Stimulated activated CD4-positive, alpha-beta T cell treated with anti-CD3 and anti-CD28 coated beads, Interleukin-2, amount 100 ng/mL, for 4 hours (primary cell): Measurements from ENCODE around the gene CCNB1.
"Not testable (repeated sequence)": the region's sequence is repeated elsewhere in the genome, so short reads cannot be mapped to it uniquely, and the experiment has no call there.

Source experiments
- DNase-seq: peaks from one replicate; pipeline ENCODE4 v3.0.0-alpha.2; 2020; ENCODE audit warnings: low read depth

CCNB1 gene

DNA sequence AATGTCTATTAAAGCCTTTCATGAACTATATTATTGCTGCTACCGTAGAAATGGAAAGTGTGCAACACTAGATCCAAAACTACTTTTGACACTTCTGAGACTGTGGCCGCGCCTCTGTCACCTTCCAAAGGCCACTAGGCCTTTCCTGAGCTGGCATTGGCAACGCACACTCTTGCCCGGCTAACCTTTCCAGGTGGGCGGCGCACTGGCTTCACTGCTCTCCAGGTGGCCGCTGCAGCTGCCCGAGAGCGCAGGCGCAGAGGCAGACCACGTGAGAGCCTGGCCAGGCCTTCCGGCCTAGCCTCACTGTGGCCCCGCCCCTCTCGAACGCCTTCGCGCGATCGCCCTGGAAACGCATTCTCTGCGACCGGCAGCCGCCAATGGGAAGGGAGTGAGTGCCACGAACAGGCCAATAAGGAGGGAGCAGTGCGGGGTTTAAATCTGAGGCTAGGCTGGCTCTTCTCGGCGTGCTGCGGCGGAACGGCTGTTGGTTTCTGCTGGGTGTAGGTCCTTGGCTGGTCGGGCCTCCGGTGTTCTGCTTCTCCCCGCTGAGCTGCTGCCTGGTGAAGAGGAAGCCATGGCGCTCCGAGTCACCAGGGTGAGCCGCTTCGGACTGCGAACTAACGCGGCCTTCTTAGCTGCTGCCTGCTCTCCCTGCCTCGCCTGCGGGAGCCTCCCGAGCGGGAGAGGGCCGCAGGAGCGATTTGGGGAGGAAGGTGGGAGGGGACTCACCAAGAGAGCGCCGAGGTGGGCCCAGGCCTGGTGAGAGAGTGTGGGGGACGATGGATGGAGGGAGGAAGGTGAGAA lies at the start of gene CCNB1:
CCNB1 (plus strand) TSS at position 465 of the 807 bp plus-strand sequence; CDS start at position 578, 113 bp downstream.
- peak; percentile 95 for DNase-seq

DNA sequence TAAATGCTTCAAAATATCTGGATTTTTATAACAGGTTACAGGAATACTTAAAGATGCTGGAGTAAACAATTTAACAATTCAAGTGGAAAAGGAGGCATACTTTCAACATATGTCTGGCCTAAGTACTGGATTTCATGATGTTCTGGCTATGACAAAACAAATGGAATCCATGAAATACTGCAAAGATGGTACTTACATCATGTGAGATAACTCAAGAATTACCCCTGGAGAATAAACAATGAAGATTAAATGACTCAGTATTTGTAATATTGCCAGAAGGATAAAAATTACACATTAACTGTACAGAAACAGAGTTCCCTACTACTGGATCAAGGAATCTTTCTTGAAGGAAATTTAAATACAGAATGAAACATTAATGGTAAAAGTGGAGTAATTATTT lies 37.5 kb upstream of the CCNB1 start:
- no peak for DNase-seq

DNA sequence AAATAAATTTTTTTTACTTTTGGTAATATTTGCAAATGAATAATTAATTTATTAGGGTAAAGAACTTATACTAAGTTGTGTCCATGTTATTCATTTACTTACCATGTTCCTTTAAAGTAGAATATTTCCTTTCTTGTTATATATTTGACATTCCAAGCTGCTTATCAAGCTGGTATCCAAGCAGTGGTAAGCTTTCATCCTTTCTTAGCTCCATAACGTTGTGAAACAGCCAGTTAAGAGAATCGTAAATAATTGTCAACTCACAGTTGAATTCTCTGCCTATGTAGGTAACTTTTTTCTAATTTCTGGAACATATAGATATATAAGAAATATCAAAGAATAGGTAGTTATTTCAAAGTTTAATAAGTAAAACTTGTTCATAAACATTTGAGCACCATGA lies 36.7 kb upstream of the CCNB1 start:
- DNase-seq: no peak

DNA sequence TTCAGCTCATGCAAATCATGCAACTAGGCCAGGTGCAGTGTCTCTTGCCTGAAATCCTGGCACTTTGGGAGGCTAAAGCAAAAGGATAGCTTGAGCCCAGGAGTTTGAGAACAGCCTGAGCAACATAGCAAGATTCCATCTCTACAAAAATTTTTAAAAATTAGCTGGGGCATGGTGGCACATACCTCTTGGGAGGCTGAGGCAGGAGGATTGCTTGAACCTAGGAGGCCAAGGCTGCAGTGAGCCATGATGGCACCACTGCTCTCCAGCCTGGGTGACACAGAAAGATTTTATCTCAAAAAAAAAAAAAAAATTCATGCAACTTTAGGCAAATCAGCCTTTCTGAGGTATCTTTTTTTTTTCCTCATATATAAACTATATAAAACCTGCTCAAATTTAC lies 35.6 kb upstream of the CCNB1 start:
- no peak for DNase-seq

DNA sequence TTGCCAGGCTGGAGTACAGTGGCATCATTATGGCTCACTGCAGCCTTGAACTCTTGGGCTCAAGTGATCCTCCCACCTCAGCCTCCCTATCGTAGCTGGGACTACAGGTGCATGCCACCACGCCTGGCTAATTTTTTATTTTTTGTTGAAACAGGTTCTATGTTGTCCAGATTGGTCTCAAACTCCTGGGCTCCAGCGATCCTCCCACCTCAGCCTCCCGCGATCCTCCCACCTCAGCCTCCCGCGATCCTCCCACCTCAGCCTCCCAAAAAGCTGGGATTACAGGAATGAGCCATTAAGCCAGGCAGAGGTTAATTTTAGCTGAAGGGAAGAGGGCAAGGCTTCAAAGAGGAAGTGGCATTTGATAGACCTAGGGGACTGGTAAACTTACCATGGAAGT lies 32.8 kb upstream of the CCNB1 start:
- DNase-seq: no peak

DNA sequence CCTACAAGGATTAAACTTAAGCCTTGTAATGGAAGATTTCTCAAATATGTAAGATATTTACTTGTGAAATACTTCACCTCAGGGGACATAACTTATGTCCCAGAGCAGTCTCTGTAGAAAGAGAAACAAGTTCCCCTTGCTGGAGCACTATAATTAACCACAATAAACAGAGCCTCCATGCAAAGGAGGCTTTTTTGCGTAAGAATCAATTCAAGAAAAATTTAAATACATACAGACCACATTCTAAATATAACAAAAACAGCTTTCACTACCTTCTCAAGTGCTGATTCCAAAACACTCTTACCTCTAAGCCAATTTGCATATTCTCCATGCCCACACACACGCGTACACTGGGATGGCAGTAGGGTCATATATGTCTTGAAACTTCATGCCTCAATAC lies 30.7 kb upstream of the CCNB1 start:
- DNase-seq: no peak

DNA sequence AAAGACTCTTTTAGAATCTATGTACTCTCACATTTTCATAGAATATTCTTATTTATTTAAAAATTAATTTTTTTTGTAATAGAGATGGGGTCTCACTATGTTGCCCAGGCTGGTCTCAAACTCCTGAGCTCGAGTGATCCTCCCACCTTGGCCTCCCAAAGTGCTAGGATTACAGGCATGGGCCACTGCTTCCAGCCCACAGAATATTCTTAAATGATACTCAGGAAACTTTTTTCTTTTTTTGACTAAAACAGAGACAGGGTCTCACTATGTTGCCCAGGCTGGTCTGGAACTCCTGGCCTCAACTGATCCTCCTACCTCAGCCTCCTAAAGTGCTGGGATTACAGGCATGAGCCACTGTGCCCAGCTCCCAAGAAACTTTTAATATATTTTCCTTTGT lies 29.7 kb upstream of the CCNB1 start:
- DNase-seq: not testable (repeated sequence)

DNA sequence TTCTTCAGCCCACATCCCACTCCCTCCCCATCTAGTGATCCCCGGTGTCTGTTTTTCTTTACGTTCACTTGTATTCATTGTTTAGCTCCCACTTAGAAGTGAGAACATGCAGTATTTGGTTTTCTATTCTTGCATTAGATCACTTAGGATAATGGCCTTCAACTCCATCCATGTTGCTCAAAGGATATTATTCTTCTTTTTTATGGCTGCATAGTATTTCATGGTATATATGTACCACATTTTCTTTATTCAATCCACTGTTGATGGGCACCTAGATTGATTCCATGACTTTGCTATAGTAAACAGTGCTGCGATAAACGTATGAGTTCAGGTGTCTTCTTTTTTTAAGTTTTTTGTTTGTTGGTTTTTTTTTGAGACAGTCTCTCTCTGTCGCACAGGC lies 29.1 kb upstream of the CCNB1 start:
- no peak for DNase-seq

DNA sequence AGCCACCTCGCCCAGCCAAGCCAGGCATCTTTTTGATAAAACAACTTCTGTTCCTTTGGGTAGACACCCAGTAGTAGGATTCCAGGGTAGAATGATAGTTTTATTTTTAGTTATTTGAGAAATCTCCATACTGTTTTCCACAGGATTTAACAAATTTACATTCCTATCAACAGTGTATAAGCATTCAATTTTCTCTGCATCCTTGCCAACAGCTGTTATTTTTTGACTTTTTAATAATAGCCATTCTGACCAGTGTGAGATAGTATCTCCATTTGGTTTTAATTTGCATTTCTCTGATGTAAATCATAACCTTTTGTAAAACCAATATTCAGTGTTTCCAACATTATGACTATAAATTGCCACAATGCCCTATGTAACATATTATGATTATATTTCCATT lies 28.2 kb upstream of the CCNB1 start:
- DNase-seq: no peak

DNA sequence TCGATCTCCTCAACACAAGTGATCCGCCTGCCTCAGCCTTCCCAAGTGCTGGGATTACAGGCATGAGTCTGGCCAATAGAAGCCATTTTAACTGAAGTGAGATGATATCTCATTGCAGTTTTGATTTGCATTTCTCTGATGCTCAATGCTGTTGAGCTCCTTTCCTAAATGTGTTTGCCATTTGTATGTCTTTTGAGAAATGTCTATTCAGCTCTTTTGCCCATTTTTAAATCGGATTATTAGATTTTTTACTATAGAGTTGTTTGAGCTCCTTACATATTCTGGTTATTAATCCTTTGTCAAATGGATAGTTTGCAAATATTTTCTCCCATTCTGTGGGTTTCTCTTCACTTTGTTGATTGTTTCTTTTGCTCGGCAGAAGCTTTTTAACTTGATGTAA lies 26.7 kb upstream of the CCNB1 start:
- DNase-seq: not testable (repeated sequence)

DNA sequence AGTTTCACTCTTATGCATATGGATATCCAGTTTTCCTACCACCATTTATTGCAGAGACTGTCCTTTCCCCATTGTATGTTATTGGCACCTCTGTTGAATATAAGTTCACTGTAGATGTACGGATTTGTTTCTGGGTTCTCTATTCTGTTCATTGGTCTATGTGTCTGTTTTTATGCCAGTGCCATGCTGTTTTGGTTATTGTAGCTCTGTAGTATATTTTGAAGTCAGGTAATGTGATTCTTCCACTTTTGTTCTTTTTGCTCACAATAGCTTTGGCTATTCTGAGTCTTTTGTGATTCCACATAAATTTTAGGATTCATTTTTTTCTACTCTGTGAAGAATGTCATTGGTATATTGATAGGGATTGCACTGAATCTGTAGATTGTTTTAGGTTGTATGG lies 26.1 kb upstream of the CCNB1 start:
- no peak for DNase-seq

DNA sequence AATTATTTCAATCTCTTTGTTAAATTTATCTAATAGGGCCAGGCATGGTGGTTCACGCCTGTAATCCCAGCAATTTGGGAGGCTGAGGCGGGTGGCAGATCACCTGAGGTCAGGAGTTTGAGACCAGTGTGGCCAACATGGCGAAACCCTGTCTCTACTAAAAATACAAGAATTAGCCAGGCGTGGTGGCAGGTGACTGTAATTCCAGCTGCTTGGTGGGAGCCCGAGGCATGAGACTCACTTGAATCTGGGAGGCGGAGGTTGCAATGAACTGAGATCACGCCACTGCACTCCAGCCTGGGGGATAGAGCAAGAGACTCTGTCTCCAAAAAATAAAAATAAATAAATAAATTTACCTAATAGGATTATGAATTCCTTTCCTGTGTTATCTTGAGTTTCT lies 18.4 kb upstream of the CCNB1 start:
- DNase-seq: not testable (repeated sequence)

DNA sequence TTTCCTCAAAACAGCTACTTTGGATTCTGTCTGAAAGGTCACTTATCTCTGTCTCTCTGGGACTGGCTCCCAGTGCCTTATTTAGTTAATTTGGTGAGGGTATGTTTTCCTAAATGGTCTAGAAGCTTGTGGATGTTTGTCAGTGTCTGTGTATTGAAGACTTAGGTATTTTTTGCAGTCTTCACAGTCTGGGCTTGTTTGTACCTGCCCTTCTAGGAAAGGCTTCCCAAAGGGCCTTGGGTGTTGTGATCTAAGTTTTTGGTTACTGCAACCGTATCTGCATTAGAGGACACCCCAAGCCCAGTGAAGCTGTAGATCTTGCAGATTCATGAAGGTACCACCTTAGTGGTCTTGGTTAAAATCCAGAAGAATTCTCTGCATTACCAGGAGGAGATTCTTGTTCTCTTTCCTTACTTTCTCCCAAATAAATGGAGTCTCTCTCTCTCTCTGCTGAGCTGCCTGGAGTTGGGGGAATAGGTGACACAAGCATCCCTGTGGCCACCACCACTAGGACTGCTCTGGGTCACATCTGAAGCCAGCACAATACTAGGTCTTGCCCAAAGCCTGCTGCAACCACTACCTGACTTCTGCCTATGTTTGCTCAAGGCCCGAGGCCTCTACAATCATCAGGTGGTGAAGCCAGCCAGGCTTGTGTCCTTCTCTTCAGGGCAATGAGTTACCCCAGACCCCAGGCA lies 17.8 kb upstream of the CCNB1 start:
- no peak for DNase-seq

DNA sequence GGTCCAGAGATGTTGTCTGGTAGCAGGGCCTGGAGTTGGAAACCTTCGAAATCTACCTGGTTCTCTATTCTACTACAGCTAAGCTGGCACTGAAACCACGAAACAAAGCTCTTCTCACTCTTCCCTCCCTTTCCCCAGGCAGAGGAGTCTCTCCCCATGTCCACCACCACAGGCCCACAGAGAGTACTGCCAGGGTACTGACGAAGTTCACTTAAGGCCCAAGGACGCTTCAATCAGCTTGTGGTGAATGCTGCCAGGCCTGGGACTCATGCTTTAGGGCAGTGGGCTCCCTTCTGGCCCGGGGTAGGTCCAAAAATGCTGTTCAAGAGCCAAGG lies 17.3 kb upstream of the CCNB1 start:
- no peak for DNase-seq

DNA sequence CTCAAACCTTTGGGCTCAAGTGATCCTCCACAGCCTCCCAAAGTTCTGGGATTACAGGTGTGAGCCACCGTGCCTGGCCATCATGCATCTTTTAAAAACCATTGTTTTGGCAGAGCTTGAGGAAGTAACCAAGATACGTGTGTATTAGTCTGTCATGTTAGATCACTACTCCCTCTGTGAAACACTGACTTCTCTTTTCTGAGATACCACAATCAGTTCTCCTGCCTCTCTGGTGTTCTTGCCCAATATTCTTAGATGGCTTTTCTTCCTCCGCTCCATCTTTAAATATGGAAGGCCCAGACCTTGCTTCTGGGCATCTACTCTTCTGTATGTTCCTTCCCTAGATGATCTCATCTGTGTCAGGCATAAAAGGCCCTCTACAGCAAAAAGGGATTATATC lies 14.2 kb upstream of the CCNB1 start:
- DNase-seq: no peak

DNA sequence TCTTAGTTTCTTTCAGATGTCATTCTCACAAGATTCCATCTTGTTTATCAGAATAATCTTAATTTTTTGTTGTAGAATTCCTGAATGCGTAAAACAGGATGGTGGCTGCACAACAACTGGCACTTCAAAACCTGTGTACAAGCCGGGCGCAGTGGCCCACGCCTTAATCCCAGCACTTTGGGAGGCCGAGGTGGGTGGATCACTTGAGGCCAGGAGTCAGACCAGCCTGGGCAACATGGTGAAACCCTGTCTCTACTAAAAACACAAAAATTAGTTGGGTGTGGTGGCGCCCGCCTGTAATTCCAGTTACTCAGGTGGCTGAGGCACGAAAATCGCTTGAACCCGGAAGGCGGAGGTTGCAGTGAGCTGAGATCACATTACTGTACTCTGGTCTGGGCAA lies 10.5 kb upstream of the CCNB1 start:
- DNase-seq: no peak

DNA sequence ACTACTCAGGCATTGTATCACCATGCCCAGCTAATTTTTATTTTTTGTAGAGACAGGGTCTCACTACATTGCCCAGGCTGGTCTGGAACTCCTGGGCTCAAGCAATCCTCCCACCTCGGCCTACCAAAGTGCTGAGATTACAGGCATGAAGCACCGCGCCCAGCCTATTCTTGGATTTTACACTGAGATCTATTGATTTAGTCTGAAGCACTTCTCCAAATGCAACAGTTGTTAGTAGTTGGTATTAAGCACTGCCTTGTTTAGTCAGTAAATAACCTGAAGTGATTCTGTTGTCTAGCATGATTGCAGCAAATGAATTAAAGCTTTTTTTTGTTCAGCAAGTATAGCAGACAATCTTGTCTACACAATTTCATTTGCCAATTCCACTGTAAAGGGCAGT lies 8.9 kb upstream of the CCNB1 start:
- DNase-seq: no peak

DNA sequence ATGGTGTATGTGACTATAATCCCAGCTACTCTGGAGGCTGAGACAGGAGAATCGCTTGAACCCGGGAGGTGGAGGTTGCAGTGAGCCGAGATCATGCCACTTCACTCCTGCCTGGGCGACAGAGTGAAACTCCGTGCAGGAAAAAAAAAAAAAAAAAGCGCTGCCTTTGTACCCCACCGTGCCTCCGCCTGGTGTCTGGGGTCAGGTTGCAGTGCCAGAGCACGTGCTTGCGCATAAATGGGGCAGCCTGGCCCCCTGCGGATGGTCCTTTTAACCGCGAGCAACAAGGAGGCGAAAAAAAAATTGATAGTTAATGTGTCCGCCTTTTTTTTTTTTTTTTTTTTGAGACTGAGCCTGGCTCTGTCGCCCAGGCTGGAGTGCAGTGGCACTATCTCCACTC lies 6.3 kb upstream of the CCNB1 start:
- no peak for DNase-seq

DNA sequence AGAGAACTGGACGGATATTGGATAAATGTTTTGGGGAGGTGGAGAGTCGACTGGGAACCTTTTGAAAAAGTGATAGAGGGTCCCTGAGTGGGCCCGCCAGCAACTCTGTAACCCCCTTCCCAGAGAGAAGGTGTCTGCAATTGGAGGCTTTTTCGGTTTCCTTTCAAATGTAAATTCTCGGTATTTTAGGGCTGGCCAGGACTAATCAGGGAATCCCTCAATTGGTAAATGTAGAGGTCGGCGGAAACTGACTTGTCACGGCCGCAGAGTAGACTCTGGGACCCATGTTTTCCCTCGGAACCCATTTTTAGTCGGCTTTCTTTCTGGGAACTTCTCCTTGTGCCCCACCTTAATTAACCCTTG lies 524 bp downstream of the CCNB1 start:
- no peak for DNase-seq

DNA sequence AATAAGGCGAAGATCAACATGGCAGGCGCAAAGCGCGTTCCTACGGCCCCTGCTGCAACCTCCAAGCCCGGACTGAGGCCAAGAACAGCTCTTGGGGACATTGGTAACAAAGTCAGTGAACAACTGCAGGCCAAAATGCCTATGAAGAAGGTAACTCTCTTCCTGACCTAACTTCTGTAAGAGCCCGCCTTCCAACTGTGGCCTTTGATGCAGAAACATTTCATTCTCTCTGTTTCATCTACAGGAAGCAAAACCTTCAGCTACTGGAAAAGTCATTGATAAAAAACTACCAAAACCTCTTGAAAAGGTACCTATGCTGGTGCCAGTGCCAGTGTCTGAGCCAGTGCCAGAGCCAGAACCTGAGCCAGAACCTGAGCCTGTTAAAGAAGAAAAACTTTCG lies 979 bp downstream of the CCNB1 start:
- DNase-seq: no peak

DNA sequence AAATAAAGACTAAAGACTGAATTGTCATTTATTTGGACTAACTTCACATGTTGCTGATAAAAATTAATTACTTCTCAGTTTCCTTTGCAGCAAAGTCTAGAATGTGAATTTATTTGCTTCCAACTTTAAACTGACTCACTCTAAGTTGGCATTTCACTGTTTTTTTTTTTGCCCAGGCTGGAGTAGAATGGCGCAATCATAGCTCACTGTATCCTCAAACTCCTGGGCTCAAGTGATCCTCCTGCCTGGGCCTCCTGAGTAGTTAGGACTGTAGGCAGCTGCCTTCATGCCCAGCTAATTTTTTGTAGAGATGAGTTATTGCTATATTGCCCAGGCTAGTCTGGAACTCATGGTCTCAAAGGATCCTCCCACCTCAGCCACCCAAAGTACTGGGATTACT lies 3.5 kb downstream of the CCNB1 start:
- DNase-seq: no peak

DNA sequence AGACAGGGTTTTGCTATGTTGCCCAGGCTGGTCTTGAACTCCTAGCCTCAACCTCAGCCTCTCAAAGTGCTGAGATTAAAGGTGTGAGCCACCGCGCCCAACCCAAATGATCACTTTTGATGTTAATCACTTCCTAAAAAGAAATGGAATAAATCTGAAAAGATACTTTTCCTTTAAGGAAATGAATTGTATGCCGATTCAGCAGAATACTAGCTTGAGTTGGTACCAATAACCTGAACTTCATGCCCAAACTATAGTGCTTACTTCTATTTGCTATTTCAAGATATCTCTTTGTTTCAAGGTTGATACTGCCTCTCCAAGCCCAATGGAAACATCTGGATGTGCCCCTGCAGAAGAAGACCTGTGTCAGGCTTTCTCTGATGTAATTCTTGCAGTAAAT lies 4.0 kb downstream of the CCNB1 start:
- DNase-seq: no peak

DNA sequence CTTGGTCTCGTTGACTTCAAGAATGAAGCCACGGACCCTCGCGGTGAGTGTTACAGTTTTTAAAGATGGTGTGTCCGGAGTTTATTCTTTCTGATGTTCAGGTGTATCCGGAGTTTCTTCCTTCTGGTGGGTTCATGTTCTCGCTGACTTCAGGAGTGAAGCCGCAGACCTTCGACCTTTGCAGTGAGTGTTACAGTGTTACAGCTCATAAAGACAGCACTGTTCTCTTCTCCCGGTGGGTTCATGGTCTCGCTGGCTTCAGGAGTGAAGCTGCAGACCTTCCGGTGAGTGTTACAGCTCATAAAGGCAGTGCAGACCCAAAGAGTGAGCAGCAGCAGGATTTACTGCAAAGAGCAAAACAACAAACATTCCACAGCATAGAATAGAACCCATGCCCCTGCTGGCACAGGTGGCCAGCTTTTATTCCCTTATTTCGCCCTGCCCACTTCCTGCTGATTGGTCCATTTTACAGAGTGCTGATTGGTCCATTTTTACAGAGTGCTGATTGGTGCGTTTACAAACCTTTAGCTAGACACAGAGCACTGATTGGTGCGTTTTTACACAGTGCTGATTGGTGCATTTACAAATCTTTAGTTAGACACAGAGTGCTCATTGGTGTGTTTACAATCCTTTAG lies 14.8 kb downstream of the CCNB1 start:
- not testable (repeated sequence) for DNase-seq

DNA sequence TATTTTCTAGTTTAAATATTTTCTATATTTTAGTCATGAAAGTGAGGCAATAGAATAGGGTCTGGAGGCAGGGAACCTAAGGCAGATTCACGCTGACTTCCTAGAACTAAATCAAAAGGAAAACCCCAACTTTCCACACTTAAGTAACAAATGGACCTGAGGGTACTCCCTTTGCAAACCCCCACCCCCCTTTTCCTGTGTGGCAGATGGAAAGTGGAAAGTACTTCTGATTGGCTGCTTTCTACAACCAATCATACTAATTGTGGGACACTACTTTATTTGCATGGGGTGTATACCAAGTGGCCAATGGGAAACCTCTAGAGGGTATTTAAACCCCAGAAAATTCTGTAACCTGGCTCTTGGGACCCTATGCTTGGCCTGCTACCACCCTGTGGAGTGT lies 17.7 kb downstream of the CCNB1 start:
- DNase-seq: no peak
